NCI-H187 treated with DMSO at 0.1 percent for 48 hours (cell line): Measurements from ENCODE around the gene SAMD9.
A peak's percentile ranks its signal among the peaks of the same experiment; 100 is the strongest.
"Not testable (repeated sequence)": the region's sequence is repeated elsewhere in the genome, so short reads cannot be mapped to it uniquely, and the experiment has no call there.

ENCODE experiments used
- DNase-seq: peaks from one replicate; lab custom pipeline; 2025; lab: John Stamatoyannopoulos, UW

The SAMD9 gene

GRCh38 chr7:93120592-93121549, 3.1 kb upstream of the SAMD9 start:
- DNase-seq = no peak

- DNase-seq = no peak
These were observed 1.6 kb upstream of the SAMD9 start for GRCh38 chr7:93119191-93119905.

- no peak for DNase-seq
These were observed 452 bp downstream of the SAMD9 start for GRCh38 chr7:93117327-93117726.

- DNase-seq = no peak
These were observed 2.0 kb downstream of the SAMD9 start for GRCh38 chr7:93115796-93116195.

- no peak for DNase-seq
These were observed 9.8 kb downstream of the SAMD9 start for GRCh38 chr7:93108003-93108402.

GRCh38 chr7:93097388-93097787, 20.4 kb downstream of the SAMD9 start:
- DNase-seq = no peak

GRCh38 chr7:93092757-93093370, 24.9 kb downstream of the SAMD9 start:
- DNase-seq = no peak

- DNase-seq = not testable (repeated sequence)
These were observed 44.4 kb downstream of the SAMD9 start for GRCh38 chr7:93073357-93073756.

GRCh38 chr7:93062599-93062998, 55.2 kb downstream of the SAMD9 start:
- DNase-seq = no peak

- DNase-seq = no peak
These were observed 56.9 kb downstream of the SAMD9 start for GRCh38 chr7:93060865-93061264.

GRCh38 chr7:93060025-93060424, 57.8 kb downstream of the SAMD9 start:
- DNase-seq = no peak

GRCh38 chr7:93056621-93057020, 61.2 kb downstream of the SAMD9 start:
- not testable (repeated sequence) for DNase-seq

GRCh38 chr7:93055543-93056107, 62.2 kb downstream of the SAMD9 start:
- DNase-seq = peak; percentile 25

GRCh38 chr7:93054975-93055374, 62.8 kb downstream of the SAMD9 start:
- DNase-seq = no peak

- DNase-seq = no peak
These were observed 63.5 kb downstream of the SAMD9 start for GRCh38 chr7:93053949-93054943.

GRCh38 chr7:93053209-93053948, 64.4 kb downstream of the SAMD9 start:
- no peak for DNase-seq

GRCh38 chr7:93051660-93052059, 66.1 kb downstream of the SAMD9 start:
- no peak for DNase-seq
